Spleen (tissue), 7 donors: ENCODE measurements around the gene LRRFIP2.

ENCODE experiments used
- POLR2A ChIP-seq, 3 donors: fragments of 450-650 bp; IDR thresholded peaks; one replicate each; pipeline ENCODE4 v1.5.1; 2017; ENCODE audit warnings: antibody characterized with exemption in 3 of 3, mild to moderate bottlenecking in 1 of 3
- POLR2AphosphoS5 ChIP-seq, 3 donors: sonication (generic); formaldehyde crosslinking; IDR thresholded peaks; one replicate each; pipeline ENCODE4 v1.5.1; 2017; ENCODE audit warnings: antibody characterized with exemption in 3 of 3
- TF ChIP-seq, protein P1 (sequence below), 11 experiments: fragments of 200-600 bp in 7 of 11; fragments of 450-650 bp in 4 of 11; sonication (generic) in 4 of 11; IDR thresholded peaks in 8 of 11; conservative IDR thresholded peaks in 3 of 11; 1 replicate in 7 of 11; 2 replicates in 4 of 11; pipeline versions ENCODE4 v1.4.0 to v1.8.0; 2016 to 2021; ENCODE audit warnings: antibody characterized with exemption in 11 of 11, inconsistent platforms in 4 of 11, mild to moderate bottlenecking in 1 of 11
- donor health status: DM: no; HTN: no; CAD: no; lungs with moderate emphysema.
- donor health status: DM: no; HTN: no; CAD: no.
- donor health status: DM: no; HTN: no; CAD: no.

DNA sequence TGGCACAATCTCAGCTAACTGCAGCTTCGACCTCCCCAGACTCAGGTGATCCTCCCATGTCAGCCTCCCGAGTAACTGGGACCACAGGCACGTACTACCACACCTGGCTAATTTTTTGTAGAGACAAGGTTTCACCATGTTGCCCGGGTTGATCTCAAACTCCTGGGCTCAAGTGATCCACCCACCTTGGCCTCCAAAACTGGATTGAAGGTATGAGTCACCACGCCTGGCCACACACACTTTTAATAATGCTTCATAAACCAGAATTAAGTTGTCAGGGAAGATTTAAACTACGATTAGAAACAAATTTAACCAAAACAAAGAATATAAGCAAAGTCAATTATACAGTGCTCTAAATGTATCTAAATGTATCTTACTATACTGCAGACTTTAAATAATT, 87.5 kb downstream of the LRRFIP2 start:
- TF ChIP-seq POLR2AphosphoS5 (IDR thresholded peaks at IDR 0.05) = no peak
- TF ChIP-seq, protein P1, sequence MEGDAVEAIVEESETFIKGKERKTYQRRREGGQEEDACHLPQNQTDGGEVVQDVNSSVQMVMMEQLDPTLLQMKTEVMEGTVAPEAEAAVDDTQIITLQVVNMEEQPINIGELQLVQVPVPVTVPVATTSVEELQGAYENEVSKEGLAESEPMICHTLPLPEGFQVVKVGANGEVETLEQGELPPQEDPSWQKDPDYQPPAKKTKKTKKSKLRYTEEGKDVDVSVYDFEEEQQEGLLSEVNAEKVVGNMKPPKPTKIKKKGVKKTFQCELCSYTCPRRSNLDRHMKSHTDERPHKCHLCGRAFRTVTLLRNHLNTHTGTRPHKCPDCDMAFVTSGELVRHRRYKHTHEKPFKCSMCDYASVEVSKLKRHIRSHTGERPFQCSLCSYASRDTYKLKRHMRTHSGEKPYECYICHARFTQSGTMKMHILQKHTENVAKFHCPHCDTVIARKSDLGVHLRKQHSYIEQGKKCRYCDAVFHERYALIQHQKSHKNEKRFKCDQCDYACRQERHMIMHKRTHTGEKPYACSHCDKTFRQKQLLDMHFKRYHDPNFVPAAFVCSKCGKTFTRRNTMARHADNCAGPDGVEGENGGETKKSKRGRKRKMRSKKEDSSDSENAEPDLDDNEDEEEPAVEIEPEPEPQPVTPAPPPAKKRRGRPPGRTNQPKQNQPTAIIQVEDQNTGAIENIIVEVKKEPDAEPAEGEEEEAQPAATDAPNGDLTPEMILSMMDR (IDR thresholded peaks at IDR 0.05 in 8 of 11, conservative IDR thresholded peaks at IDR 0.05 in 3 of 11) = no peak
- no peak for TF ChIP-seq POLR2A (IDR thresholded peaks at IDR 0.05)
